HFF-Myc (cell line): ENCODE data around the gene PMS1.

Experiments used
- DNase-seq: peaks from one replicate; pipeline ENCODE4 v3.0.0-alpha.2; 2011; ENCODE audit warnings: low read depth; ENCODE audit errors: extremely low read depth
- H3K4me3 ChIP-seq: replicated peaks from 2 replicates; pipeline ENCODE4 v1.5.1; 2011; ENCODE audit warnings: low read depth, mild to moderate bottlenecking, control low read depth, low read length
- TF ChIP-seq, protein P1 (sequence below): IDR thresholded peaks from 2 replicates; pipeline ENCODE4 v1.5.1; 2012; ENCODE audit warnings: mild to moderate bottlenecking, low read depth, low read length, control low read depth; ENCODE audit errors: missing control alignments

PMS1 gene

DNA sequence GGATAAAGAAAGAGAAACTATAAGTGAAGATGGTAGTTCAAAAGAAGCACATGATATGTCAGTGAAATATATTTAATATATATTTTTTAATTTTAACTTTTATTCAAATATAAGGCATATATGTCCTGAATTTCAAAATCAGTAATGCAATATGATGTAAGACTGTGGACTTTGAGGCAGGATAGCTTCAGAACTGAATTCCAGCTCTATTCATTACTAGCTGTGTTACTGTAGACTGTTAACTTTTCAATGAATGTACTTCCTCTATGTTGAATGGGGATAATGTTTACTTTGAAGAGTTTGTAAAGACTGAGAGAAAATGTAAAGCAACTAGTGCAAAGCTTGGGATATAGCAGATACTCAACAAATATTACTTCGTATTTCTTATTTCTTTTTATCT lies 112.6 kb downstream of the PMS1 start:
- TF ChIP-seq, protein P1, sequence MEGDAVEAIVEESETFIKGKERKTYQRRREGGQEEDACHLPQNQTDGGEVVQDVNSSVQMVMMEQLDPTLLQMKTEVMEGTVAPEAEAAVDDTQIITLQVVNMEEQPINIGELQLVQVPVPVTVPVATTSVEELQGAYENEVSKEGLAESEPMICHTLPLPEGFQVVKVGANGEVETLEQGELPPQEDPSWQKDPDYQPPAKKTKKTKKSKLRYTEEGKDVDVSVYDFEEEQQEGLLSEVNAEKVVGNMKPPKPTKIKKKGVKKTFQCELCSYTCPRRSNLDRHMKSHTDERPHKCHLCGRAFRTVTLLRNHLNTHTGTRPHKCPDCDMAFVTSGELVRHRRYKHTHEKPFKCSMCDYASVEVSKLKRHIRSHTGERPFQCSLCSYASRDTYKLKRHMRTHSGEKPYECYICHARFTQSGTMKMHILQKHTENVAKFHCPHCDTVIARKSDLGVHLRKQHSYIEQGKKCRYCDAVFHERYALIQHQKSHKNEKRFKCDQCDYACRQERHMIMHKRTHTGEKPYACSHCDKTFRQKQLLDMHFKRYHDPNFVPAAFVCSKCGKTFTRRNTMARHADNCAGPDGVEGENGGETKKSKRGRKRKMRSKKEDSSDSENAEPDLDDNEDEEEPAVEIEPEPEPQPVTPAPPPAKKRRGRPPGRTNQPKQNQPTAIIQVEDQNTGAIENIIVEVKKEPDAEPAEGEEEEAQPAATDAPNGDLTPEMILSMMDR: no peak
- no peak for DNase-seq

DNA sequence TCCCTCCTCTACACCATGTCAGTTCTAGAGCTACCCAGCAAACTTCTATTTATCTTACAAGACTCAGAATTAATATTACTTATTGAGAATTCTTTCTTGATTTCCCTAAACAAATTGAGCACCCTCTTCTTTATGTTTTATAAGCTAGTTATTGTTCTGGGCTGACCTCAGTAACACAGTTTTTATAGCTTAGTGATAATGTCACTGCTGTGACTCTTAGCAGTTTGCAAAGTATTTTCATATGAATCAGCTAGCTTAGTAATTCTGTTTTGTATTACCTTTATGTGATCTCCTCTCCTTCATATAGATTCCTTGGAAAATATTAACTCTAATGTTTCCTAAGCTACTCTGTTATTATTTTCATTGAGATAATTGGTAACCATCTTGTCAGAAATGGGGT lies 114.9 kb downstream of the PMS1 start:
- TF ChIP-seq, protein P1: no peak
- DNase-seq: no peak
- H3K4me3 ChIP-seq: no peak overlapping the region

More for the DNA sequence above, 112.6 kb downstream of the PMS1 start:
- no peak overlapping the region for H3K4me3 ChIP-seq

DNA sequence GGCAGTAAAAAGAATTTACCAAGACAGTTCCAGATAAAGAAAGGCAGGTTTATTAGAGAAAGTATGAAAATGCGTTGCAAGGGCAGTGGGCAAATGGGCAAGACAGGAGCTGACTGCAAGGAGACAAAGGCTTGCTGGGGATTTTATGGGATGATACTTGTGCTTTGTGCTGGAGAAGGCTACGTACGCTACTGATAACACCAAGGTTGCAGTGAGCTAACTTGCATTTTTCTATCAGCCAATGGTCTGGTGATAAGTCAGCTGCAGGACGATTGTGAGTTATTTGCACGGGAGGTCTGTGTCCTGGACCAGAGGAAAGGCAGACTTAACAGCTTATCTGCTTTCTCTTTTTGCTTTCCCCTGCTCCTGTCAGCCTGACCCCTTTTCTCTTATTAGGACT lies 116.5 kb downstream of the PMS1 start:
- TF ChIP-seq, protein P1: no peak
- no peak overlapping the region for H3K4me3 ChIP-seq
- no peak for DNase-seq

DNA sequence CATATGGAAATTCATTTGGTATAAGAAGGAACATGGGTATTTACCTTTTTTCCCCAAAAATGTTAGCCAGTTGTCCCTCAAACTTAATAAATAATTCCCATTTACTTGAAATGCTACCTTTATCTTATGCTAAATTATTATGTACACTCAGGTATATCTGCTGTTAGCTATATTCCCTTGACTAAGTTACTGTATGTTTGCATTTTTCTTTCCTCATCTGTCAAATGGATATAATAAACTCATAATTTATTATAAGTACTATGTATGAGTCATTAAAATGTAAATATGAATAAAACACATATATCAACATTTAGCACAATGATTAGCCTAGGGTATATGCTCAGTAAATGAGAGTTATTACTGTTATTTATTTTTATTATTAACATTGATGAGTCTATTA lies 117.4 kb downstream of the PMS1 start:
- no peak for DNase-seq
- H3K4me3 ChIP-seq: no peak overlapping the region
- TF ChIP-seq, protein P1: no peak

DNA sequence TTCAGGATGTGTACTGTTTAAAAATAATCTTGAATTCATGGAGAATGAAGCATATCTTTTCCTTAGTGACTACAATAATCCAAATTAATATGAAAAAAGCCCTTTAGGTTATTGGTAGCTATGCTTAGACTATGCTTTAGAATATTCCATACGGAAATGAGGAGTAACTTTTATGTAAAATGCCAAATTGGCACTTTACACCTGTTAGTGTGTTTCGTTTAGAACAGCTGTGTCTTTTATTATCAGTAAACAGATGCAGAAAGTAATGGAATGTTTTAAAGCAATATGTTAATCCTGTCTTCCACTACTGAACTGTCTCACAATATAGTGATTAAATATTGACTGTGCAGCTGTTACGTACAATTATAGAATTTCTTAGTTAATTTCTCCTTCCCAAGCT lies 129.6 kb downstream of the PMS1 start:
- TF ChIP-seq, protein P1: no peak
- H3K4me3 ChIP-seq: no peak overlapping the region
- no peak for DNase-seq

DNA sequence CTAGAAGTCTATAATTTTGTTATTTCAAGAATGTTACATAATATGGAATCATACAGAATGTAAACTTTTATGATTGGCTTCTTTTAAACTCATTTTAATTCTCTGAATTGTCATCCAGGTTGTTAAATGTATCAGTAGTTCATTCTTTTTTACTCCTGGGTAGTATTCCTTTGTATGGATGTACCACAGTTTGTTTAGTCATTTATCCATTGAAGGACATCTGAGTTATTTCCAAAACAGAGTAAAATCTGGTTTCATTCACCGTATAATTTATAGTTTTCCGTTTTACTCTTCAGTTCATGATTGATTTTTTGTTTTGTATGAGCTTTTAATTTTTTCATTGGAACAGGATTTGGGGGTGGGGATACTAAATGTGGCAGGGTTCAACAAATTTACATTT lies 132.4 kb downstream of the PMS1 start:
- TF ChIP-seq, protein P1: no peak
- no peak for DNase-seq
- no peak overlapping the region for H3K4me3 ChIP-seq
